Measurements from ENCODE around the gene PRKAB1.
"Not testable (repeated sequence)": the region's sequence is repeated elsewhere in the genome, so short reads cannot be mapped to it uniquely, and the experiment has no call there.

PRKAB1 gene, protein sequence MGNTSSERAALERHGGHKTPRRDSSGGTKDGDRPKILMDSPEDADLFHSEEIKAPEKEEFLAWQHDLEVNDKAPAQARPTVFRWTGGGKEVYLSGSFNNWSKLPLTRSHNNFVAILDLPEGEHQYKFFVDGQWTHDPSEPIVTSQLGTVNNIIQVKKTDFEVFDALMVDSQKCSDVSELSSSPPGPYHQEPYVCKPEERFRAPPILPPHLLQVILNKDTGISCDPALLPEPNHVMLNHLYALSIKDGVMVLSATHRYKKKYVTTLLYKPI

DNA sequence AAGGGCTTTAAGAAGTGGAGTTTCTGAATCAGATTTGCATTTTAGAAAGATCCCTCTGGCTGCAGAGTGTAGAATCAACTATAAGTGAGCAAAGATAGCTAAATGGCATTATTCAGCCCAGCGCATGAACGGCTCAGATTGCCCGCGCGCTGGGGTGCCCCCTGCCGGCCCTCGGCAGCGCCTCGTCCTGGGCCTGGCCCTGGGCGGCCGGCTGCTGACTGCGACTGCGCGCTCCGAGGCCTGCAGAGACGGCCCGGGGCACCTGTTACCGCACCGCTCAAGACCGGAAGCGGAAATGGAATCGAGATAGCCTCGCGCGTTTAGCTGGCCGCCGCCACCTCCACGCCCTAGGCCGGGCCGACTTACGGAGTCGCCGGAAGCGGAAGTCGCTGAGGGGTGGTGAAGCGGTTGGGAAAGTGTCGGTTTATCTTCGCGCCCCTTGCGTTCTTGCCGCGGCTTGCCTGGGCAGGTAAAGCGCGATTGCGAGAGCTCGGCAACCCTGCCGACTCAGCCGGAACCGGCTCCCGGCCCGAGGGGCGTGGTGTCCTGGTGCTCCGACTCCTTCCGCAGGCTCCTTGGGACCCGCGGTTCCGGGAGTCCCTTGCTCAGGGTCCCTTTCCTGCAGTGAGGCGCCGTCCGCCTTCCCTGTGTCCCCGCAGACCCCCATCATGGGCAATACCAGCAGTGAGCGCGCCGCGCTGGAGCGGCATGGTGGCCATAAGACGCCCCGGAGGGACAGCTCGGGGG, at the start of gene PRKAB1:
Gene PRKAB1 (plus strand): TSS at position 557 of the 747 bp plus-strand sequence. CDS start 112 bp downstream, at position 669.
- peak; percentile 99 for DNase-seq

- DNase-seq = not testable (repeated sequence)
Measured at GRCh38 chr12:119618328-119618896, 49.5 kb upstream of the PRKAB1 start.

GRCh38 chr12:119620490-119620889, 47.4 kb upstream of the PRKAB1 start:
- DNase-seq = no peak

- no peak for DNase-seq
Measured at GRCh38 chr12:119621878-119622277, 46.1 kb upstream of the PRKAB1 start.

DNA sequence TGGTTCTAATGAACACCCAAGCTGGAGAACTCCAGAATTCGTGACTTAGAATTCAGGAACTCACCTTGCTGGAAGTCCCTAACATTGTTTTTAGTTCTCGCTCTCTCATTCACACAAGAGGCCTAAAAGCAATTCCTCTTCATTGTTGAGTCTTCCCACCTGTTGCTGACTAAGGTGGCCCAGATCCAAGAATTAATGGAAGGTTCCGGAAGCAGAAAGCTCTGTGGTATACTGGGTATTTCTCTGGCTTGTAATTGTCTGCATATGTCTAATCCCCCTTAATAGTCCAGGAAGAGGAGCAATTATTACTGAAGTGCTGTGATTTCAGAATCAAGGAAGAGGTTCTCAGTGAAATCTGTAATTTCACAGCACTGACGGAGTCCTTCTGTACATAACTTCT, 43.0 kb upstream of the PRKAB1 start:
- DNase-seq = no peak

GRCh38 chr12:119627019-119627643, 40.8 kb upstream of the PRKAB1 start:
- no peak for DNase-seq

DNA sequence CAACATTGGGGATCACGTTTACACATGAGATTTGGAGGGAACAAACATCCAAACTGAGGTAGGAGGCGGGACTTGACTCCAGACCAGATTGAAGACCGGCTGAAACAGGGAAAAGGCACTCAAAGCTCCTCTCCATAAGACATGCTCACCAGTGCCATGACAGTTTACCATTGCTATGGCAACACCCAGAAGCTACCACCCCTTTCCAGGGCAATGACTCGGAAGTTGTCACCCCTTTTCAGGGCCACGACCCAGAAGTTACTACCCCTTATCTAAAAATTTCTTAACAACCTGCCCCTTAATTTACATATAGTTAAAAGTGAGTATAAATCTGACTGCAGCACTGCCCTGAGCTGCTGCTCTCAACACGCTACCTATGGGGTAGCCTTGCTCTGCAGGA, 40.2 kb upstream of the PRKAB1 start:
- no peak for DNase-seq

- peak; percentile 73 for DNase-seq
Measured at GRCh38 chr12:119630223-119630780, 37.6 kb upstream of the PRKAB1 start.

- DNase-seq = no peak
Measured at GRCh38 chr12:119630962-119631550, 36.9 kb upstream of the PRKAB1 start.

GRCh38 chr12:119631930-119632678, 35.8 kb upstream of the PRKAB1 start:
- DNase-seq = peak; percentile 57

- DNase-seq = no peak
Measured at GRCh38 chr12:119634743-119635142, 33.2 kb upstream of the PRKAB1 start.

DNA sequence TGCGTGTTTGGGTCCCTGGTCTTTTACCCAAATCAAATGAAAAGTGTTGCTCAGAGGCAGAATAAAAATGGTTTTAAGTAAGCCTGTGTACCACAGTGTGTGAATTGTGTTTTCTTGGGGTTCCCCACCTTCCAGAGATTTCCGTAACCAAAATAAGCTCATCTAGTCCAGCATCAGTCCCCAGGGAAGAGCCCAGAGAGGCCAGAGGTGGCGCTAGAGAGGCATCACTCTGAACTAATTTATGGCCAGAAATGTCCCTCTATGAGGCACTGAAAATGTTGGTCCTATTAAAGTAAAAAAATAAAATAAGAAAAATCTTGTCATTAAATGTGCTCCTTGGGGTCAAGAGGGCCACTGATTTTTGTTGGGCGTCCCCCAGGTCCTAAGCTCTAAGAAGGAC, 24.9 kb upstream of the PRKAB1 start:
- DNase-seq = no peak

DNA sequence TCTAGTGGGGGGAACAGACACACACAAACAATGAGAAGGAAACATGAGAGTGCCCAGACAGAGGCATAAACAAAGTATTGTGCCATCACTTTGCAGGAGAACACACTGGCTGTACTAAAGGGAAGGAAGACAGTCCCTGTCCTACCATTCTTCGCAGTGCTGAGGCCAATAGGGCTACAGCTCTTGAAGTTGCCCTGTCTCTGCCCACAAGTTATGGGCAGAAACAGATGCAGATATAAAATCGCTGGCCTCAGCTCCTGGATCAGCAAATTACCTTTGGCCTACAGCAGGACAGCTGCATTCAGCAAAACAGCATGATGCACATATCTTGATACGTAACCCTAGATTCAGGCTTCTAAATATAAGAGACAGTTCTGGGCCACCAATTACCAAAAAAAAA, 23.0 kb upstream of the PRKAB1 start:
- no peak for DNase-seq

- DNase-seq = no peak
Measured at GRCh38 chr12:119645535-119646059, 22.3 kb upstream of the PRKAB1 start.

GRCh38 chr12:119649202-119649808, 18.6 kb upstream of the PRKAB1 start:
- DNase-seq = peak; percentile 33

GRCh38 chr12:119652665-119653064, 15.3 kb upstream of the PRKAB1 start:
- no peak for DNase-seq

DNA sequence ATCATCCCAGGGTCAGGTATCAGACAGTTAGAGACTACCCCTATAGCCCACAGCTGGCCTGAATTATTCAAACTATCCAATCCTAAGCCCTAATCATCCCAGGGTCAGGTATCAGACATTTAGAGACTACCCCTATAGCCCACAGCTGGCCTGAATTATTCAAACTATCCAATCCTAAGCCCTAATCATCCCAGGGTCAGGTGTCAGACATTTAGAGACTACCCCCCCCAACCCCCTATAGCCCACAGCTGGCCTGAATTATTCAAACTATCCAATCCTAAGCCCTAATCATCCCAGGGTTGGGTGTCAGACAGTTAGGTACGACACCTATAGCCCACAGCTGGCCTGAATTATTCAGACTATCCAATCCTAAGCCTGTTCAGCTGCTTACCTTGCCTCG, 10.9 kb upstream of the PRKAB1 start:
- DNase-seq = not testable (repeated sequence)

DNA sequence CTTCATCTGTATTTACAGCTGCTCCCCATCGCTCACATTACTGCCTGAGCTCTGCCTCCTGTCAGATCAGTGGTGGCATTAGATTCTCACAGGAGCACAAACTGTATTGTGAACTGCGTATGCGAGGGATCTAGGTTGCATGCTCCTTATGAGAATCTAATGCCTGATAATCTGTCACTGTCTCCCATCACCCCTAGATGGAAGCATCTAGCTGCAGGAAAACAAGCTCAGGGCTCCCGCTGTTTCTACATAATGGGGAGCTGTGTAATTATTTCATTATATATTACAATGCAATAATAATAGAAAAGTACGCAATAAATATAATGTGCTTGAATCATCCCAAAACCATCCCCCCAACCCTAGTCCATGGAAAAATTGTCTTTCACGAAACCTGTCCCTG, 9.8 kb upstream of the PRKAB1 start:
- DNase-seq = peak; percentile 25

DNA sequence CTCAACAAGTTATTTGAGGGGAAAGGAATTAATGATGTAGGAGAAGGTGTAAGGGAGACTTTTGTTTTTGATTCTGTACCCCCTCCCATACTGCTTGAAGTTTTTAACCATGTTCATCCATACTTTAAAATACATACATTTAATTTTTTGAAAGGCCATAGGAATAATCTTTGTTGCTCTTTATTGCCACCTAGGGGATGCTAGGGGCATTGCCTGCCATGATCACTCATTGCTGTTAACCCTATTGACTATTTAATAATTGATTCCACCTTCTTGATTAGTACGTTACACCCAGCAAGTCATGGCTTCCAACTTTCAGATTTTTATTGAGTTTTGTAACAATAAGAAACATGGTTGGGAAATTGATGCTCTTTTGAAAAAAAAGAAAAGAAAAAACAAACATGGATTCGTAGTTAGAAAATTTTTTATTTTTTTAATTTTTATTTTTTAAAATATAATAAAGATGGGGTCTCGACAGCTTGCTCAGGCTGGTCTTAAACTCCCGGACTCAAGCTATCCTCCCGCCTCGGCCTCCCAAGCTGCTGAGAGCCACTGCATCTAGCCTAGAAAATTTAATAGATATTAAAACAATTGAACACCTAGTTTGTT, 8.5 kb upstream of the PRKAB1 start:
- peak; percentile 71 for DNase-seq

- DNase-seq = no peak
Measured at GRCh38 chr12:119660076-119660475, 7.9 kb upstream of the PRKAB1 start.

DNA sequence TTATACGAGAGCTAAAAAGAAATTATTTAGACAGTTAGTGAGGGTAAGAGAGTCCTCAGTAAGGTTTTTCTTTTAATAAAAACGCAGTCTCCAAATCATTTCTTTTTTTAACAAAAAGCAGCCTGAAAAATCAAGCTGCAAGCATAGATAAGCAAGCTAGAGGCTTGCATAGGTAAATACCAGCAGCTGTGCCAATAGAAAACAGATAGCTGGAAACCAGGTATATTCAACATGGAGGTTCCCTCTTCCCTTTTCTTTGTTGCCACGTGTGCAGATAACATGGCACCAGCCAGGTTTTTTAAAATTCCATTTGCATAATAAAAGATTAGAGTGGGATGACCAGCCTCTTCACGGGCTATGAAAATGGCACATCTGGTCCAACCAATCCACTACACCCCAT, 6.1 kb upstream of the PRKAB1 start:
- no peak for DNase-seq

Measured in NCI-H82 (cell line).